ENCODE results near the gene STMN3.

- TF ChIP-seq CTCF (IDR thresholded peaks at IDR 0.05 in 2 of 3, conservative IDR thresholded peaks at IDR 0.05 in 1 of 3; ENCODE audit: borderline replicate concordance in 1 of 3, insufficient read depth in 1 of 3, low read depth in 2 of 3, low read length in 2 of 3), result no peak
- TF ChIP-seq EZH2 (IDR thresholded peaks at IDR 0.05), result no peak
- no peak for TF ChIP-seq ATF3 (IDR thresholded peaks at IDR 0.05)
- no peak for TF ChIP-seq CEBPB (IDR thresholded peaks at IDR 0.05; ENCODE audit: low read depth)
- TF ChIP-seq REST (IDR thresholded peaks at IDR 0.05; ENCODE audit: low read depth), result no peak
- TF ChIP-seq SIN3A (IDR thresholded peaks at IDR 0.05; ENCODE audit: low read depth), result no peak
- no peak for TF ChIP-seq ZNF274 (IDR thresholded peaks at IDR 0.05; ENCODE audit: low read depth, low read length)
- TF ChIP-seq RAD21 (IDR thresholded peaks at IDR 0.05; ENCODE audit: low read depth), result no peak
Observed at GRCh38 chr20:63696628-63697356, 43.6 kb upstream of the STMN3 start, which contains the start of gene TNFRSF6B.
